RPMI7951 (cell line): ENCODE measurements around the gene THRSP. TPM values are rescaled to one million over a fixed set of nuclear protein-coding genes. Genes with fewer than 3 reads are reported as not detected.
"Not testable (repeated sequence)": the region's sequence is repeated elsewhere in the genome, so short reads cannot be mapped to it uniquely, and the experiment has no call there.

Experiments used
- DNase-seq: peaks from one replicate; pipeline ENCODE4 v3.0.0-alpha.2; 2012; ENCODE audit warnings: low read depth
- total RNA-seq: library from RNA; depleted of rRNA; stranded (reverse); fragments of >200 nt; shearing (Covaris generic); gene quantifications from 2 replicates; pipeline ENCODE4 v1.2.3, GENCODE V29; 2014

Gene THRSP
- total RNA-seq, 1 experiment from 2014 or later = not detected

DNA sequence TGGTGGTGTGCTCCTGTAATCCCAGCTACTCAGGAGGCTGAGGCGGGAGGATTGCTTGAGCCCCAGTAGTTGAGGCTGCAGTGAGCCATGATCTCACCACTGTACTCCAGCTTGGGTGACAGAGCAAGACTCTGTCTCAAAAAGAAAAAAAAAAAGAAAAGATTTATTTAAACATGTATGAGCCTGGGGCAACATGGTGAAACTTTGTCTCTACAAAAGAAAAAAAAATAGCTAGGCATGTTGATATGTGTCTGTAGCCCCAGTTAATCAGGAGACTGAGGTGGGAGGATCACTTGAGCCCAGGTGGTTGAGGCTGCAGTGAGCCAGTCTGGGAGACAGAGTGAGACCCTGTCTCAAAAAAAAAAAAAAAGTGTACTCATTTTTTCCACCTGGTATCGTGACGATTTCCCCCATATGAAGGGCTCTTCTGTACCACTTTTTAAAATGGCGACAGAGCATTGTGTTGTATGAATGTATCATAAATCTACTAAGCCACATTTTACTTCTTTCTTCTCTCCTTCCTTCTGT, 24.2 kb upstream of the THRSP start:
- peak; percentile 31 for DNase-seq

- DNase-seq = peak; percentile 93
Measured at GRCh38 chr11:78039919-78040671, 23.6 kb upstream of the THRSP start.

DNA sequence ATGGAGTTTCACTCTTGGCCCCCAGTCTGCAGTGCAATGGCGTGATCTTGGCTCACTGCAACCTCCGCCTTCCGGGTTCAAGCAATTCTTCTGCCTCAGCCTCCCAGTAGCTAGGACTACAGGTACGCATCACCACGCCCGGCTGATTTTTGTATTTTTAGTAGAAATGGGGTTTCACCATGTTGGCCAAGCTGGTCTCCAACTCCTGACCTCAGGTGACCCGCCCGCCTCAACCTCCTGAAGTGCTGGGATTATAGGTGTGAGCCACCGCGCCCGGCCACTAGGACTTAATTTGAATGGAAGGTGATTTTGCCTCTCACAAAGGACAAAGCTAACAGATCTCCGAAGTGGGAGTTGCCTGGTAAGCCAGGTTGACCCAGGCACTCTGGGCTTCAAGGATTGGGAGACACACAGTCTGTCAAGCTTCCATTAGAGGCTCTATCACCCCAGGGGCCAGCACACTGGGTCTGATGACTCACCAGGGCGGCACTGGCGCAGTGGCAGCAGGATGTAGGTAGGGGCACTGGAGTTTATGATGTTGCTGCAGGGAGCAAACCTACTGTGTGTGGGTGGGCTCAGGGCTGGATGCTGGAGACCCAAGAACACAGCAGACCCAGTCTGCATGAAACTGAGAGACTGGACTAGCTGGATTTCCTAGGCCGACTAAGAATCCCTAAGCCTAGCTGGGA, 22.8 kb upstream of the THRSP start:
- DNase-seq = no peak

- not testable (repeated sequence) for DNase-seq
Measured at GRCh38 chr11:78041380-78041719, 22.3 kb upstream of the THRSP start.

GRCh38 chr11:78041843-78042440, 21.7 kb upstream of the THRSP start:
- DNase-seq = no peak

GRCh38 chr11:78044706-78045105, 19.0 kb upstream of the THRSP start:
- no peak for DNase-seq

DNA sequence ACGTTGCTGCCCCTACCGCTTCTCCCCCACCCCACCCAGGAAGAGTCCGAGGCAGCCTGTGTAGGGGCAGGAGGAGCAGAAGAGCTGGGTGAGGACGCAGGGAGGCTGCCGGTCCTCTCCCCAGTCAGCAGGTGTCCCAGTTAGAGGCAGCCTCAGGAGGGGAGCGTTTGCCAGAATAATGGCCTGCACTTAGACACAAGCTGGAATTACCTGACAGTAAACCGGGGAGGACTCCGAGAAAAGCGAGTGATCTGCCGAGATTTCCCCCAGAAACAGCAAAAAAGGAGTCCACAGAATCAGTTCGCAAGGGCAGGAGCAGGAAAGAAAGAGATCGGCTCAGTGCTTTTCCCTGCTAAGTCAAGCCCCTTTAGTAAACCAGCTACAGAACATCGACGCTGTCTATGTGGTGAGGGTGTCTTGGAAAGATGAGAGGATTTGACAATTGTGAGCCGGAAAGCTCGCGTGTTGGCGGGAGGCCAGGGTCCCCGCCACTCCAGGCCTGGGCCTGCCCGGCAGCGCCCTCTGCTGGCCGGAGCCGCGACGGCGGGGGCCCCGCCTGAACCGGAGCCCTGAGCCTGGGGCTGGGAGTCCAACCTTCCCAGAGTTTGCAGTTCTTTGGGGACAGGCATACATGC, 17.7 kb upstream of the THRSP start:
- DNase-seq = peak; percentile 72

DNA sequence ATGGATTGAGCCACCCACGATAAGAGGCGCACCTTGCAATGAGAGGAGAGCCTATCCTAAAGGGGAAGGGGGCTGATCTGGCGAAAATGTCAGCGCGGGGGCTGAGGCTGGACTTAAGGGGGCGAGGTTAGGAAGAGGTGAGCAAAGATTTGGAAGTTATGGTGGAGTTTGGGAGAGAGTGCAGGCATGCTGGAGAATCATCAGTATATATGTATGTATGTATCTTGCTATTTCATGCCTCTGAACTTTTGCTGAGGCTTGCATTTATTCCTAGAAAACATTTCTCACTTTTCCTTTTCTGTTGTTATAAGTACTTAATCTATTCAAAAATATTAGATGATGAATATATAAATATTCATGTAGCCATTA, 17.2 kb upstream of the THRSP start:
- DNase-seq = no peak

- DNase-seq = no peak
Measured at GRCh38 chr11:78048561-78048960, 15.1 kb upstream of the THRSP start.

DNA sequence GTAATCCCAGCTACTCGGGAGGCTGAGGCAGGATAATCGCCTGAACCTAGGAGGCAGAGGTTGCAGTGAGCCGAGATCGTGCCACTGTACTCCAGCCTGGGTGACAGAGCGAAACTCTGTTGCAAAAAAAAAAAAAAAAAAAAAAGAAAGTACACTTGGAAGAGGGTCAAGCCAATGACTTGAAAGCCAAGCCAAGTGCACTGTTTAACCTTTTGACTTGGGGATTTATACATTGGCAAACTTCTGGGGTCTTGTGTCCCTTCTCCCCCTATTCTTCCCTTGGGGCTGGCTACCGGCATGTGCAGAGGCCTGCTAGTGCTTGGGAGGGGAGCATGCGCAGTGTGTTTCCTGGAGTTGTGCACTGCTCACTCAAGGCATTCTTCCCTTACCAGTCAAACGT, 14.3 kb upstream of the THRSP start:
- DNase-seq = no peak

DNA sequence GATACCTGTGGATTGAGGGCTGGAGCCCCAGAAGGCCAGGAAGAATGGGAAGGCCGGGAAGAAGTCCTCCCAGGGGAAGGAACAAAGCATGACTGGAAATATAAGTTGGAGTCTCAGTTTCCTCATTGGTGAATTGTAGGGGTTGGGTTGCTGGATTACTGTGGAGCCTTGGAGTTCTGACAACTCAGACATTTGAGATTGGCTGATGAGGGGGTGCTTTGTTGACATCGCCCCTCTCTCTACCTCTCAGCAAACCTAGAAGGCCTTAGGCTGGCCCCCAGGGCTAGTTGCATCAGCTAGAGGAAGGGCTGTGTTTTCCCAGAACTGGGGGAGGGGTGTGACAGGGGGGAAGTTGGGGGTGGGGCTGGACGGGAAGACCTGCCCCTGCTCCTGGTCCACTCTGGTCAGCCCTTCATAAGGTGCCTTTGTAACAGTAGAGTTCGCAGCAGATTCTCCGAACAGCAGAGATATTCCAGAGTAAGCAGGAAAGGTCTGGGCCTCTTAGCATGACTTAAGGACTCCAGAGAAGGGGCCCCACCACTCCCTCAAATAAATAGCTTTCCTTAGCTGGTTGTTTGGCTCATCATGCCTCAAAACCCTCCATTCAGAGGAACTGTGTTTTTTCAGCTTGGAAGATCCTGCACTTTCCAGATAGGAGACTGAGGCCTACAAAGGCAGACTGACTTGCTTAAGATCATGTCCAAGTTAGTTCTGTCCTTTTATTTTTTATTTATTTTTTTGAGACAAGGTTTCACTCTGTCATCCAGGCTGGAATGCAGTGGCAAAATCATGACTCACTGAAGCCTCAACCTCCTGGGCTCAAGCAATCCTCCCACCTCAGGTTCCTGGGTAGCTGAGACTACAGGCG, 12.5 kb upstream of the THRSP start:
- peak; percentile 79 for DNase-seq

GRCh38 chr11:78054971-78055370, 8.7 kb upstream of the THRSP start:
- DNase-seq = no peak

DNA sequence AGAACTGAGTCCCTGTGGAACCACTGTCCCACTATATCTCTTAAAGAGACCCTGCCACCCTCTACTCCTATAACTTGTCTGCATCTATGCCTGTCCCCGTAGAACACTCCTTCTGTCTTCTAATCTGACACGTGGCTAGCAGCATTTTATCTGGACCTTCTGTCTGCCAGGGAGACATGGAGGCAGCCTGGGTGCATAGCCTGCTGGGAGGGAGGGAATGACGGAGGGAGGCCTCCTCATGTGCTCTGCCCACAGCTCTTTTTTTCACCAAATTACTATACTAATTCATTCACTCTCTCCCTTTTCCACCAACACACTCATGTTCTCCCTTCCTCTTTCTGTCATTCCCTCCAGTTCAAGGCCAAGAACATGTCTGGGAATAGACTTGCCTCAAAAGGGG, 7.6 kb upstream of the THRSP start:
- no peak for DNase-seq

GRCh38 chr11:78057462-78058055, 6.1 kb upstream of the THRSP start:
- DNase-seq = no peak

- DNase-seq = not testable (repeated sequence)
Measured at GRCh38 chr11:78059749-78060328, 3.8 kb upstream of the THRSP start.

GRCh38 chr11:78060533-78060932, 3.1 kb upstream of the THRSP start:
- DNase-seq = no peak

GRCh38 chr11:78061088-78061920, 2.4 kb upstream of the THRSP start:
- DNase-seq = no peak

DNA sequence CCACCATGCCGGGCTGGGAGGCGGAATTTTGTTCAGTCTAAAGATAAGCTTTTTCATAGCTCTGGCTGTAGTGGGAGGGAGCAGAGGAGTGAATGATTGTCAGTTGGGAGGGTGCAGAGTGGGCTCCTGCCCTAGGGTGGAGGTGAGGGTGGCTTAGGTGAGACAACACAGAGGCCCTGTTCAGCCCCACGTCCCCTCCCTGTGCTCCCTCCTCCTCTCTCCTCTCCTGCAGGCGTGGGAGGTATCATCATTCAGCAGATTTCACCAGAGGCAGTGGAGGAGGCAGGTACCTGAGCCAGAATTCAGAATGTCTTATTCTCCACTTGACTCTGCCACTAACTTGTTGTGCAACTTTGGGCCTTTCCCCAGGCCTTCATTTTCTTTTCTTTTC, 1.7 kb upstream of the THRSP start:
- DNase-seq = no peak

- DNase-seq = no peak
Measured at GRCh38 chr11:78062671-78063070, 990 bp upstream of the THRSP start.

GRCh38 chr11:78065203-78065602, 1.5 kb downstream of the THRSP start:
- DNase-seq = no peak
